Aorta (tissue), 5 donors: ENCODE results near the gene TMEM43. TPM values are rescaled to one million over a fixed set of nuclear protein-coding genes. Genes with fewer than 3 reads are reported as not detected.
"Not testable (repeated sequence)": the region's sequence is repeated elsewhere in the genome, so short reads cannot be mapped to it uniquely, and the experiment has no call there.

Experiments
- ATAC-seq: fragments of 200-7000 bp; cut with Tn5 transposase; one replicate; pipeline ENCODE4 v1.9.1; 2022; ENCODE audit warnings: moderate library complexity; ENCODE audit not compliant: low FRiP score
- DNase-seq, 2 donors: peaks; one replicate each; pipeline ENCODE4 v3.0.0-alpha.2; 2020
- H3K27ac ChIP-seq, 2 donors: one replicate each; pipeline ENCODE4 v1.5.1; 2013; ENCODE audit warnings: low read length in 2 of 2, mild to moderate bottlenecking in 2 of 2, moderate library complexity in 2 of 2, control low read depth in 1 of 2, inconsistent platforms in 1 of 2, low read depth in 1 of 2
- H3K27me3 ChIP-seq, 2 donors: one replicate each; pipeline ENCODE4 v1.6.1; 2013; ENCODE audit warnings: control low read depth in 1 of 2, low read length in 1 of 2, mild to moderate bottlenecking in 1 of 2, moderate library complexity in 1 of 2; ENCODE audit not compliant: insufficient read depth in 2 of 2, control insufficient read depth in 1 of 2
- H3K36me3 ChIP-seq, 2 donors: one replicate each; pipeline ENCODE4 v1.6.1; 2013; ENCODE audit warnings: control low read depth in 1 of 2, low read length in 1 of 2, mild to moderate bottlenecking in 1 of 2; ENCODE audit not compliant: insufficient read depth in 2 of 2, control insufficient read depth in 1 of 2
- H3K4me1 ChIP-seq, 2 donors: one replicate each; pipeline ENCODE4 v1.6.1; 2013; ENCODE audit warnings: low read length in 2 of 2, control low read depth in 1 of 2, mild to moderate bottlenecking in 1 of 2, moderate library complexity in 1 of 2; ENCODE audit not compliant: insufficient read depth in 2 of 2, control insufficient read depth in 1 of 2
- H3K4me3 ChIP-seq, 2 donors: one replicate each; pipeline ENCODE4 v1.5.1; 2013; ENCODE audit warnings: low read length in 2 of 2, control low read depth in 1 of 2, mild to moderate bottlenecking in 1 of 2
- H3K9me3 ChIP-seq: one replicate; pipeline ENCODE4 v1.6.1; 2013; ENCODE audit warnings: mild to moderate bottlenecking, low read length; ENCODE audit not compliant: control insufficient read depth
- WGBS, 2 donors: extraction: QIAGEN DNeasy Blood & Tissue Kit; methylation state at CpG; one replicate each; pipeline ENCODE4 v1.1.7; 2013; 5-methylcytosine and 5-hydroxymethylcytosine counted together
- intact Hi-C, 2 donors: fragments of 100-400 bp; cut with DNase I; formaldehyde crosslinking; loops; one replicate each; pipeline versions ENCODE4 v1.14.2 to v1.15.0; 2022
- polyA plus RNA-seq, 2 donors: library from polyadenylated mRNA; stranded (reverse); fragments of 200-250 nt; gene quantifications; one replicate each; pipeline ENCODE4 v1.2.3, GENCODE V29; 2013
- total RNA-seq, 2 donors: library from RNA; stranded (reverse); fragmentation: NEBNext Ultra II Directional; extraction: Animal tissue kit (Norgen Biotek cat#: 25700); gene quantifications; one replicate each; pipeline ENCODE4 v1.2.1, GENCODE V29; 2021
- donor health status: healthy with polysubstance abuse.
- donor health status: Bipolar disorder and iron deficiency.
- donor health status: DM: no; HTN: no; CAD: no.
- donor health status: DM: no; HTN: no; CAD: no.
- donor health status: DM: yes; HTN: yes; CAD: no.

Gene TMEM43
- total and polyA plus RNA-seq, 4 donors, result 52.0 to 132 (median 106) TPM

DNA sequence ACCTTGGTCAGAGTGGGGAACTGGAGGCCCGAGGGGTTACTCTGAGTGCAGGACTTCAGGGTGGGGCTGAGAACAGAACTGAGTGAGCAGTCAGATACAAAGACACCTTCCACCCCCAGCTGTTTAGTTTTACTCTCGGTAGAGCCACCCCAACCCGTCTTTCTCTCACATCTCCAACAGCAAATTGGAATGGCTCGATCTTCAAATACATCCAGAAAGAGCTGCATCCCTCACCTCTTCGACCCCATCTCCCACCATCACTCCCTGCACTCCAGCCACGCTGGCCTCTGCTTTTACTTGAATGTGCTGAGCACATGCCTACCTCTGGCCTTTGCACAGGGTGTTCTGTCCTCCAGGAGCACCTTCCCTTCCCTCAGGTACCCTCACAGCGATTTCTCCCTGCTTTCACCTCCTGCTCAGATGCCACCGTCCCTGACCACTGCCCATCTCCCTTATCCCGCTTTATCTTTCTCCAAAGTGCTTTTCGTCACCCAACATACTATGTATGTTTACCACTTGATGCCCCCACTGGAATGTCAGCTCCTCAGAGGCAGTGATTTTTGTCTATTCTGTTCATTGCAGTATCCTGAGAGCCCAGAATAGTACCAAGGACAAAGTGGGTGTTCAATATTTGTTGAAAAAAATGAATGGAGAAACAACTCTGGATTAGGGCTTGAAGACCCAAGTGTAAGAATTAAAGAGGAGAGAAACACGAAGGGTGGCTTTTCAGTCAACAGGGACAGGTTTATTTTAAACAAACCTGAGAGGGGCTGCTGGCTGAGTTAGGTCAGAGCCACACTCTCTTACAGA lies 4.5 kb upstream of the TMEM43 start:
- DNase-seq (no peak), ATAC-seq (no peak)
- Histone ChIP-seq H3K4me1 (no peaks in the 10 kb centered on the region), H3K36me3 (peaks cover 3% of the 10 kb centered on the region in 2 donors), H3K9me3 (no peaks in the 10 kb centered on the region), H3K4me3 (no peak overlapping the region), H3K27ac (no peak overlapping the region), H3K27me3 (no peaks in the 10 kb centered on the region)
- intact Hi-C loops, result loop anchor here in 1 of 2 donors (5.0 to 10.0 kb wide), 2 partner anchors 54 to 223 kb away; partner anchors contain the start of genes LSM3 and XPC
- WGBS, 2 donors, result 96% methylated on average over 11 of the region's 11 CpGs

- not testable (repeated sequence) for H3K36me3 ChIP-seq, H3K4me3 ChIP-seq, H3K4me1 ChIP-seq, H3K27me3 ChIP-seq, H3K27ac ChIP-seq, H3K9me3 ChIP-seq, ATAC-seq, DNase-seq
- 96 to 97% methylated on average over 2 of the region's 2 CpGs for WGBS, 2 donors
- intact Hi-C loops, result loop anchor here in 1 of 2 donors (5.0 to 10.0 kb wide), 2 partner anchors 54 to 224 kb away; partner anchors contain the start of genes LSM3 and XPC
Observed at GRCh38 chr3:14120921-14121448, 3.9 kb upstream of the TMEM43 start.

DNA sequence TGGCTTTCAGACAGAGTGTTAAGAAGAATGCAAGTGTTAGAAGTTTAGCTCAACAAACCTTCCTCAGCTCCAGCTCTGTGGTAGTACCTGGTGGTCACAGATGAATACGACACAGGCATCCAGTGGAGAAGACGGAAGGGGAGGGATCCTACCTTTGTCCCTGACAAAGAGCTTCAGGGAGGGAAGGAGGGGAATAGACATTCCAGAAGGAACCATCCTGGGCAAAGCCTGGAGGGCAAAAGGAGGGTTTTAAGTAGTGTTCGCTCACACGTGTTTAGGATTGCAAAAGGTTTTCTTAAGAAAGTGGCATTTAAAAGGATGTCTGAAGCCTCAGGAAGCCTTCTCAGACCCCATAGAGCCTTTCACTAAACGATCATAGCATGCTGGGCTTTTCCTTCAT lies 3.0 kb upstream of the TMEM43 start:
- H3K4me3 ChIP-seq, result no peak overlapping the region
- no peak for DNase-seq
- H3K27me3 ChIP-seq, result no peaks in the 10 kb centered on the region
- intact Hi-C loops, result loop anchor here in 1 of 2 donors (5.0 to 10.0 kb wide), 2 partner anchors 53 to 225 kb away; partner anchors contain the start of genes LSM3 and XPC
- no peaks in the 10 kb centered on the region for H3K36me3 ChIP-seq
- no peak for ATAC-seq
- no peaks in the 10 kb centered on the region for H3K9me3 ChIP-seq
- 90% methylated on average over 5 of the region's 5 CpGs for WGBS, 2 donors
- no peak overlapping the region for H3K27ac ChIP-seq
- H3K4me1 ChIP-seq, result no peaks in the 10 kb centered on the region

DNA sequence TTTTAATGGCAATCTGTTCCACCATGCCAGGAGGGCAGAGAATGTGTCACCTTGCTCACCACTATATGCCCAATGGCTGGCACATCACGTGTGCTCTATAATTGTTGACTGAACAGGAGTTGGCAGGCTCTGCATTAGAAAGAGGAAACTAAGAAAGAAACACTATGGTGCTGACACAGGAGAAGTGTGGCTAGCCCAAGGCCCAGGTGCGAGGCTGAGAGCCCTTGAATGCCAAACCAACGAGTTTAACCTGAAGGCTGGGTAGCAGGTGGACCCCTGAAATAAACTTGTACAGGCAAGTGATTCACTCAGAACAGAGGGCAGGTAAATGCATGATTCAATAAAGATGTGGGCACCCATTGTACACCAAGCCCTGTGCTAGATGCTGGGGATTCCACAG lies 2.6 kb upstream of the TMEM43 start:
- Histone ChIP-seq H3K9me3 (no peaks in the 10 kb centered on the region), H3K27ac (no peak overlapping the region), H3K36me3 (no peaks in the 10 kb centered on the region), H3K27me3 (no peaks in the 10 kb centered on the region), H3K4me3 (no peak overlapping the region), H3K4me1 (no peaks in the 10 kb centered on the region)
- DNase-seq (no peak), ATAC-seq (no peak)
- intact Hi-C loops, result loop anchor here in 1 of 2 donors (5.0 to 10.0 kb wide), 2 partner anchors 52 to 225 kb away; partner anchors contain the start of genes LSM3 and XPC
- WGBS, 2 donors, result 92% methylated on average over 3 of the region's 3 CpGs

DNA sequence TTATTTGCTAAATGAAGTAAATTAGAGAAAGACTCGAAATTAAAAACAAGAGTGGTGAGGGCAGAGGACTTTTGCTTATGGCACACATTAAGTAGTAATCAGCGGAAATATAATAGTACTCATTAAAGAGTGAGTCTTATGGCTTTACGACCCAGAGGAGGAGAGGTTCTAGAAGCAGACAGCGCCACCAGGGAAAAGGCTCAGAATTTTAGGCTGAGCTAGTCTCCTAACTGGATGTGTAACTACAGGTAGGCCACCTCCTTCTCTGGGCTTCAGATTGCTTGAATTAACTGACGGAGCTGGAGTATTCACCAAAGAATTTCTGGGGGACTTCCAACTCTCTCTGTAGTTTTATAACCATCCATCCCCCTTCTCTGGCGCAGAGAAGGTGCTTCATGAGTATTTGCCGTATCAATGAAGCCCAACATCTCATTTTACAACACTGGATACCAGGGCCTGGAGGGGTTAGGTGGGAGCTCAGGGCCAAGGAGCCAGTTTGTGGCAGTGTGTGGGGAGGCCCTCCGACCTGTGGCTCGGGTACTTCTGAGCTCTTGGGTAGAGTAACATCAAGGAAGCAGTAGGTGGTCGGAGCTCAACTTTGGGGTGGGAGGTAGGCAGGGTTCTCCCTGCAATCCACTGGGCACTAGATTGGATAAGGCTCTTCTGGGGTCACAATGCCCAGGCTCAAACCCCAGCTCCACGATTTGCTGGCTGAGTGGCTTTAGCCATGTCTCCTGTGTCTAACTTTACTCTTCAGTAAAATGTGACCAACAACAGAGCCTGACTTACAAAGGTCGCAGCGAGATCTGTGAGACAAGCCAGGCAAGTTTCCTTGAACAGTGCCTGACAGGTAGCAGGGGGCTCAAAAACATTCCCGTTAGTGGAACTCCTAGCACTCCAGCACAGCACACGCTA lies 1.3 kb upstream of the TMEM43 start:
- DNase-seq, result no peak
- Histone ChIP-seq H3K4me1 (no peaks in the 10 kb centered on the region), H3K27ac (no peak overlapping the region), H3K4me3 (peak overlapping the region; percentile 45 to 91), H3K27me3 (no peaks in the 10 kb centered on the region), H3K36me3 (no peaks in the 10 kb centered on the region), H3K9me3 (no peaks in the 10 kb centered on the region)
- intact Hi-C loops, result loop anchor here in 1 of 2 donors (5.0 to 10.0 kb wide), 2 partner anchors 51 to 226 kb away; partner anchors contain the start of genes LSM3 and XPC
- no peak for ATAC-seq
- WGBS, 2 donors, result 54 to 56% methylated on average over 15 of the region's 15 CpGs

DNA sequence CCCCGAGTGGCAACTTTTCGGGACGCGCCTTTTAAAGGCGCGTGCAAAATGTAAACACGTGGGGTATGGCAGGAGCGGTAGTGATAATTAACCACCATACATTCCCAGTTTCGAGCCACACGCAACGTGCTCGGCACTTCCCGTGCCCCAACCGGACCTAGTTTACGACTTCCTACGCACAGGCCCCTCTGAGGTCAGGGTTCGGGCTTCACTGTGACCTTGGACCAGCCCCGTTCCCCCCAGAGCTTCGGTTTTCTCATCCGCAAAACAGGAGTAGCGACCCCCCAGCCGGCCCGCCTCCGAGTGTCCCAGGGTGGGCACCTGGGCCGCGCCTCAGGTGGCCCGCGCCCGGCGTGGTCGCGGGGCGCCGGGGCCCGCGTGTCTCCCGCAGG lies 633 bp upstream of the TMEM43 start:
- WGBS, 2 donors, result 0% methylated on average over 37 of the region's 37 CpGs
- no peaks in the 10 kb centered on the region for H3K9me3 ChIP-seq
- DNase-seq, result peak in 1 of 2 donors; percentile 84
- no peak overlapping the region for H3K27ac ChIP-seq
- intact Hi-C loops, result loop anchor here in 1 of 2 donors (5.0 to 10.0 kb wide), 2 partner anchors 51 to 227 kb away; partner anchors contain the start of genes LSM3 and XPC
- ATAC-seq, result peak; percentile 23
- no peaks in the 10 kb centered on the region for H3K36me3 ChIP-seq
- H3K27me3 ChIP-seq, result no peaks in the 10 kb centered on the region
- H3K4me3 ChIP-seq, result peak overlapping the region; percentile 45 to 91
- no peaks in the 10 kb centered on the region for H3K4me1 ChIP-seq

- DNase-seq (peak; percentile 82 to 91), ATAC-seq (peak; percentile 76)
- 0% methylated on average over 43 to 44 of the region's 44 CpGs for WGBS, 2 donors
- Histone ChIP-seq H3K36me3 (peaks cover under 1 to 3% of the 10 kb centered on the region in 2 donors), H3K4me1 (no peaks in the 10 kb centered on the region), H3K9me3 (no peaks in the 10 kb centered on the region), H3K27ac (peak overlapping the region; percentile 88 to 91), H3K4me3 (peak overlapping the region; percentile 60 to 91), H3K27me3 (no peaks in the 10 kb centered on the region)
- intact Hi-C loops, result loop anchor here (1.0 to 10.0 kb wide), 5 partner anchors 19 to 527 kb away; partner anchors contain the start of genes LSM3 (in 2 of the 2), XPC (in 2 of the 2) and CCDC174 (in 1 of the 2)
Observed at GRCh38 chr3:14125193-14126016, 553 bp downstream of the TMEM43 start.
